NCI-H1105 treated with DMSO at 0.1 percent for 48 hours (cell line): ENCODE data around the gene ANK2.
"Not testable (repeated sequence)": the region's sequence is repeated elsewhere in the genome, so short reads cannot be mapped to it uniquely, and the experiment has no call there.

Experiments used
- DNase-seq: peaks from one replicate; lab custom pipeline; 2025; lab: John Stamatoyannopoulos, UW

The ANK2 gene

GRCh38 chr4:113052379-113052951 is 3.0 kb downstream of the ANK2 start:
- DNase-seq, result no peak

GRCh38 chr4:113053883-113054282 is 4.4 kb downstream of the ANK2 start:
- no peak for DNase-seq

- DNase-seq, result no peak
Observed at GRCh38 chr4:113056318-113056717, 6.9 kb downstream of the ANK2 start.

- no peak for DNase-seq
Observed at GRCh38 chr4:113057891-113058290, 8.4 kb downstream of the ANK2 start.

- no peak for DNase-seq
Observed at GRCh38 chr4:113059449-113060182, 10.2 kb downstream of the ANK2 start.

GRCh38 chr4:113060853-113061252 is 11.4 kb downstream of the ANK2 start:
- no peak for DNase-seq

- peak; percentile 92 for DNase-seq
Observed at GRCh38 chr4:113064244-113064643, 14.8 kb downstream of the ANK2 start.

- no peak for DNase-seq
Observed at GRCh38 chr4:113065629-113066028, 16.2 kb downstream of the ANK2 start.

GRCh38 chr4:113068771-113069170 is 19.3 kb downstream of the ANK2 start:
- DNase-seq, result not testable (repeated sequence)

GRCh38 chr4:113069212-113069892 is 19.9 kb downstream of the ANK2 start:
- DNase-seq, result no peak

- no peak for DNase-seq
Observed at GRCh38 chr4:113070755-113071154, 21.3 kb downstream of the ANK2 start.

GRCh38 chr4:113071274-113071673 is 21.8 kb downstream of the ANK2 start:
- DNase-seq, result no peak

GRCh38 chr4:113071805-113072204 is 22.4 kb downstream of the ANK2 start:
- DNase-seq, result no peak

- no peak for DNase-seq
Observed at GRCh38 chr4:113073451-113074005, 24.1 kb downstream of the ANK2 start.

- DNase-seq, result no peak
Observed at GRCh38 chr4:113077575-113077974, 28.1 kb downstream of the ANK2 start.

GRCh38 chr4:113078066-113078465 is 28.6 kb downstream of the ANK2 start:
- DNase-seq, result no peak

GRCh38 chr4:113080050-113080449 is 30.6 kb downstream of the ANK2 start:
- DNase-seq, result no peak

- no peak for DNase-seq
Observed at GRCh38 chr4:113080624-113081023, 31.2 kb downstream of the ANK2 start.

GRCh38 chr4:113083346-113083745 is 33.9 kb downstream of the ANK2 start:
- no peak for DNase-seq

- DNase-seq, result peak; percentile 6
Observed at GRCh38 chr4:113086172-113086695, 36.8 kb downstream of the ANK2 start.

GRCh38 chr4:113088050-113088449 is 38.6 kb downstream of the ANK2 start:
- DNase-seq, result no peak

GRCh38 chr4:113090954-113091353 is 41.5 kb downstream of the ANK2 start:
- no peak for DNase-seq

GRCh38 chr4:113094331-113094730 is 44.9 kb downstream of the ANK2 start:
- no peak for DNase-seq
